Endothelial cell of umbilical vein (primary cell): ENCODE measurements around the gene HEMGN. TPM values are rescaled to one million over a fixed set of nuclear protein-coding genes. Genes with fewer than 3 reads are reported as not detected.
"Not testable (repeated sequence)": the region's sequence is repeated elsewhere in the genome, so short reads cannot be mapped to it uniquely, and the experiment has no call there.

Source experiments
- BruUV-seq: library from RNA; stranded (reverse); fragments of 400-500 nt; replicated peaks from 2 replicates; lab custom pipeline; 2021; lab: Mats Ljungman, UMichigan
- CTCF ChIA-PET: fragments of 300-600, 350-600 bp; sonication (Branson Sonifier 250); formaldehyde crosslinking; loops from one replicate; lab custom pipeline; 2021; ENCODE audit warnings: antibody characterized with exemption, inconsistent platforms; lab: Charles Lee
- POLR2A ChIA-PET: fragments of 300-600, 350-600 bp; sonication (Branson Sonifier 250); formaldehyde crosslinking; loops from one replicate; lab custom pipeline; 2021; ENCODE audit warnings: antibody characterized with exemption, inconsistent platforms; lab: Charles Lee
- DNase-seq: peaks from one replicate; pipeline ENCODE4 v3.0.0-alpha.2; 2011; ENCODE audit warnings: low read depth, low spot score
- FAIRE-seq: peaks from 2 replicates; lab custom pipeline; 2011; peaks lifted over from hg19 to GRCh38; lab: Jason Lieb, UNC
- H2AFZ ChIP-seq: 2 replicates; pipeline ENCODE4 v1.6.0; 2012; ENCODE audit warnings: low read depth, low read length, control low read depth, inconsistent platforms
- H3K27ac ChIP-seq: 2 replicates; pipeline ENCODE4 v1.5.1; 2011; ENCODE audit warnings: low read depth, mild to moderate bottlenecking, control low read depth, low read length, moderate library complexity; ENCODE audit not compliant: insufficient read depth
- H3K27me3 ChIP-seq, 2 experiments: 2 replicates each; pipeline versions ENCODE4 v1.6.0 to v1.6.1; 2011; ENCODE audit warnings: low read length in 2 of 2, mixed read lengths in 1 of 2; ENCODE audit not compliant: control insufficient read depth in 2 of 2, insufficient read depth in 2 of 2
- H3K36me3 ChIP-seq, 2 experiments: 2 replicates in 1 of 2; 3 replicates in 1 of 2; pipeline ENCODE4 v1.5.1; 2011; ENCODE audit warnings: low read length in 2 of 2, mild to moderate bottlenecking in 1 of 2, moderate library complexity in 1 of 2; ENCODE audit not compliant: control insufficient read depth in 2 of 2, insufficient read depth in 2 of 2; ENCODE audit errors: extremely low read depth in 1 of 2
- H3K4me1 ChIP-seq: 3 replicates; pipeline ENCODE4 v1.5.1; 2011; ENCODE audit warnings: mild to moderate bottlenecking, low read length; ENCODE audit not compliant: control insufficient read depth, insufficient read depth; ENCODE audit errors: extremely low read depth
- H3K4me2 ChIP-seq: 2 replicates; pipeline ENCODE4 v1.6.1; 2011; ENCODE audit warnings: low read length, control low read depth, mixed read lengths; ENCODE audit not compliant: insufficient read depth
- H3K4me3 ChIP-seq, 3 experiments: fragments of 200-600 bp in 1 of 3; sonication (generic), shearing (Covaris generic) in 1 of 3; replicated peaks in 1 of 3; 2 replicates each; pipeline ENCODE4 v1.5.1; 2011 to 2016; ENCODE audit warnings: control low read depth in 3 of 3, low read length in 3 of 3, mild to moderate bottlenecking in 2 of 3, inconsistent platforms in 1 of 3, low read depth in 1 of 3, moderate library complexity in 1 of 3; ENCODE audit not compliant: insufficient read depth in 1 of 3
- H3K79me2 ChIP-seq: 2 replicates; pipeline ENCODE4 v1.6.0; 2012; ENCODE audit warnings: low read length, inconsistent platforms; ENCODE audit not compliant: control insufficient read depth, insufficient read depth
- H3K9ac ChIP-seq: replicated peaks from 2 replicates; pipeline ENCODE3; 2011; ENCODE audit warnings: low read length, control low read depth; ENCODE audit not compliant: insufficient read depth; ENCODE audit errors: extremely low read depth
- H3K9me1 ChIP-seq: replicated peaks from 3 replicates; pipeline ENCODE4 v1.6.0; 2011; ENCODE audit warnings: mild to moderate bottlenecking, low read length; ENCODE audit not compliant: control insufficient read depth, insufficient read depth; ENCODE audit errors: extremely low read depth
- H3K9me3 ChIP-seq: replicated peaks from 2 replicates; pipeline ENCODE4 v1.5.1; 2012; ENCODE audit warnings: low read length, inconsistent platforms; ENCODE audit not compliant: control insufficient read depth, insufficient read depth
- H4K20me1 ChIP-seq: replicated peaks from 2 replicates; pipeline ENCODE3; 2011; ENCODE audit warnings: mild to moderate bottlenecking, low read length; ENCODE audit not compliant: control insufficient read depth, insufficient read depth; ENCODE audit errors: extremely low read depth
- CTCF ChIP-seq, 2 donors: IDR thresholded peaks; 1 replicate in 1 of 2; 2 replicates in 1 of 2; pipeline ENCODE4 v1.5.1; 2011; ENCODE audit warnings: low read length in 2 of 2, mild to moderate bottlenecking in 2 of 2, moderate library complexity in 2 of 2, control low read depth in 1 of 2, inconsistent platforms in 1 of 2, low read depth in 1 of 2; ENCODE audit not compliant: insufficient read depth in 1 of 2; ENCODE audit errors: extremely low read depth in 1 of 2
- EZH2 ChIP-seq: IDR thresholded peaks from 2 replicates; pipeline ENCODE4 v1.6.1; 2012; ENCODE audit warnings: borderline replicate concordance, low read depth, mild to moderate bottlenecking, moderate library complexity, low read length, inconsistent platforms; ENCODE audit not compliant: severe bottlenecking
- FOS ChIP-seq: IDR thresholded peaks from 2 replicates; pipeline ENCODE4 v1.6.1; 2011; ENCODE audit warnings: mild to moderate bottlenecking, low read length, moderate library complexity, borderline replicate concordance; ENCODE audit not compliant: insufficient read depth
- GATA2 ChIP-seq: IDR thresholded peaks from 2 replicates; pipeline ENCODE4 v1.7.0; 2011; ENCODE audit warnings: low read depth, mild to moderate bottlenecking, moderate library complexity, mixed read lengths, low read length; ENCODE audit not compliant: insufficient read length, insufficient read depth
- JUN ChIP-seq: IDR thresholded peaks from 2 replicates; pipeline ENCODE4 v1.6.1; 2011; ENCODE audit warnings: borderline replicate concordance, low read depth; ENCODE audit not compliant: insufficient read length, insufficient read depth
- MAX ChIP-seq: IDR thresholded peaks from 2 replicates; pipeline ENCODE4 v1.6.1; 2011; ENCODE audit not compliant: insufficient read depth, insufficient read length
- MYC ChIP-seq: IDR thresholded peaks from one replicate; pipeline ENCODE4 v1.6.1; 2011; ENCODE audit warnings: mild to moderate bottlenecking, low read depth, low read length
- POLR2A ChIP-seq: IDR thresholded peaks from 2 replicates; pipeline ENCODE4 v1.6.1; 2012; ENCODE audit warnings: low read depth, mild to moderate bottlenecking, control low read depth, low read length
- POLR2AphosphoS5 ChIP-seq: IDR thresholded peaks from 2 replicates; pipeline ENCODE4 v1.6.1; 2012; ENCODE audit warnings: low read depth, mild to moderate bottlenecking, control low read depth, low read length, moderate library complexity; ENCODE audit not compliant: insufficient read depth
- dilution Hi-C: fragments of 300-500 bp; cut with MboI; formaldehyde crosslinking; loops from one replicate; pipeline ENCODE4 v1.15.0; 2019; ENCODE audit warnings: low sequenced_read_pairs; ENCODE audit not compliant: extremely low pct_ligation_motif_present
- intact Hi-C: fragments of 100-400 bp; cut with micrococcal nuclease; formaldehyde crosslinking; loops from one replicate; pipeline ENCODE4 v1.10.0; 2022
- polyA plus RNA-seq, 4 experiments: library from polyadenylated mRNA; depleted of rRNA in 3 of 4; stranded (reverse) in 3 of 4; unstranded in 1 of 4; fragments of >200 nt; gene quantifications; 2 replicates each; pipeline versions ENCODE4 v1.2.1 to v1.2.3, GENCODE V29; 2011 to 2012; ENCODE audit warnings: missing spikeins in 1 of 4
- total RNA-seq: library from RNA; stranded (reverse); gene quantifications from 2 replicates; pipeline ENCODE4 v1.2.3, GENCODE V29; 2021

The HEMGN gene
- total and polyA plus RNA-seq, 2 donors (not counting 3 experiments of a cell fraction or from before 2014, with no cell fraction given), result not detected

- Histone ChIP-seq H3K4me3 (no peak overlapping the region), H3K4me1 (peaks cover 8% of the 10 kb centered on the region), H4K20me1 (no peaks in the 10 kb centered on the region), H3K4me2 (no peak overlapping the region), H3K79me2 (peaks cover 4% of the 10 kb centered on the region), H3K9ac (no peak overlapping the region), H3K9me3 (no peaks in the 10 kb centered on the region), H2AFZ (no peak overlapping the region), H3K27me3 (no peaks in the 10 kb centered on the region), H3K36me3 (no peaks in the 10 kb centered on the region), H3K27ac (no peak overlapping the region), H3K9me1 (no peaks in the 10 kb centered on the region)
- DNase-seq (no peak), FAIRE-seq (no peak)
- dilution Hi-C loops (no loop called here), intact Hi-C loops (no loop called here)
- ChIA-PET CTCF (no interaction called here), POLR2A (no interaction called here)
- no TSS peak for BruUV-seq
- TF ChIP-seq FOS (no peak), CTCF (IDR thresholded peaks at IDR 0.05; ENCODE audit: extremely low read depth in 1 of 2, insufficient read depth in 1 of 2, low read depth in 1 of 2, low read length in 2 of 2) (no peak), EZH2 (no peak), GATA2 (no peak), MAX (no peak), POLR2AphosphoS5 (no peak), POLR2A (no peak), MYC (no peak), JUN (no peak)
Measured at GRCh38 chr9:97978371-97979130, 40.6 kb upstream of the HEMGN start.

GRCh38 chr9:97976633-97977032 lies 38.7 kb upstream of the HEMGN start:
- H3K36me3 ChIP-seq, H3K9ac ChIP-seq, H3K4me1 ChIP-seq, H2AFZ ChIP-seq, H3K79me2 ChIP-seq, H3K9me1 ChIP-seq, DNase-seq, H3K27me3 ChIP-seq, H3K9me3 ChIP-seq, H3K4me3 ChIP-seq, H4K20me1 ChIP-seq, H3K27ac ChIP-seq, CTCF ChIA-PET, FAIRE-seq, POLR2A ChIA-PET, H3K4me2 ChIP-seq, dilution Hi-C loops, intact Hi-C loops, BruUV-seq: not testable (repeated sequence)
